HepG2 (cell line): ENCODE results near the gene BDP1. TPM values are rescaled to one million over a fixed set of nuclear protein-coding genes. Genes with fewer than 3 reads are reported as not detected.

Experiments
- ATAC-seq: fragments of 200-7000 bp; cut with Tn5 transposase; 3 replicates; pipeline ENCODE4 v1.9.1; 2020; ENCODE audit warnings: mild to moderate bottlenecking, moderate library complexity
- BruUV-seq: library from RNA; stranded (reverse); fragments of 400-500 nt; replicated peaks from 2 replicates; lab custom pipeline; 2021; lab: Mats Ljungman, UMichigan
- CTCF ChIA-PET: fragments of 300-600 bp; formaldehyde crosslinking; extraction: SDS; loops from one replicate; lab custom pipeline; 2021; ENCODE audit warnings: low total read pairs, inconsistent platforms, low intra/inter-chr PET ratio; lab: Yijun Ruan, JAX
- POLR2A ChIA-PET: fragments of 350-600 bp; sonication (Branson Sonifier 250); formaldehyde crosslinking; loops from one replicate; lab custom pipeline; 2020; ENCODE audit warnings: antibody characterized with exemption, inconsistent platforms; lab: Yijun Ruan, JAX
- DNase-seq: peaks from one replicate; pipeline ENCODE4 v3.0.0-alpha.2; 2015; ENCODE audit warnings: low spot score
- FAIRE-seq: peaks from 3 replicates; lab custom pipeline; 2011; peaks lifted over from hg19 to GRCh38; lab: Jason Lieb, UNC
- H2AFZ ChIP-seq: one replicate; pipeline ENCODE4 v1.6.1; 2011; ENCODE audit warnings: low read length, inconsistent platforms
- H3K27ac ChIP-seq: fragments of 300-600 bp; 3 replicates; pipeline ENCODE4 v1.8.0; 2011; ENCODE audit warnings: mixed run types, mild to moderate bottlenecking, mixed read lengths, low read length, inconsistent platforms; ENCODE audit not compliant: insufficient read depth; ENCODE audit errors: extremely low read length
- H3K27me3 ChIP-seq, 2 experiments: fragments of 200-600 bp in 1 of 2; 2 replicates in 1 of 2; 3 replicates in 1 of 2; pipeline versions ENCODE4 v1.6.0 to v1.8.0; 2011; ENCODE audit warnings: low read length in 2 of 2, mild to moderate bottlenecking in 2 of 2, moderate library complexity in 2 of 2, inconsistent platforms in 1 of 2; ENCODE audit not compliant: insufficient read depth in 2 of 2, control insufficient read depth in 1 of 2
- H3K36me3 ChIP-seq, 2 experiments: fragments of 200-600 bp in 1 of 2; replicated peaks in 1 of 2; 2 replicates in 1 of 2; 3 replicates in 1 of 2; pipeline versions ENCODE4 v1.5.1 to v1.8.0; 2011; ENCODE audit warnings: low read length in 2 of 2, inconsistent platforms in 1 of 2; ENCODE audit not compliant: insufficient read depth in 2 of 2, control insufficient read depth in 1 of 2
- H3K4me1 ChIP-seq: 2 replicates; pipeline ENCODE4 v1.5.1; 2012; ENCODE audit warnings: low read length, inconsistent platforms; ENCODE audit not compliant: insufficient read depth
- H3K4me2 ChIP-seq: 2 replicates; pipeline ENCODE4 v1.6.0; 2011; ENCODE audit warnings: low read depth, low read length, inconsistent platforms
- H3K4me3 ChIP-seq, 3 experiments: fragments of 200-600 bp in 1 of 3; sonication (generic), shearing (Covaris generic) in 1 of 3; replicated peaks in 1 of 3; 2 replicates each; pipeline ENCODE4 v1.5.1; 2011 to 2016; ENCODE audit warnings: low read length in 3 of 3, inconsistent platforms in 2 of 3, low read depth in 2 of 3, mild to moderate bottlenecking in 2 of 3, control low read depth in 1 of 3, mixed read lengths in 1 of 3; ENCODE audit not compliant: insufficient read depth in 1 of 3
- H3K79me2 ChIP-seq: one replicate; pipeline ENCODE4 v1.6.1; 2011; ENCODE audit warnings: low read length, inconsistent platforms; ENCODE audit not compliant: insufficient read depth
- H3K9ac ChIP-seq: 2 replicates; pipeline ENCODE4 v1.6.0; 2011; ENCODE audit warnings: mild to moderate bottlenecking, low read depth, low read length, inconsistent platforms; ENCODE audit not compliant: insufficient read depth
- H3K9me3 ChIP-seq: 2 replicates; pipeline ENCODE4 v1.5.1; 2012; ENCODE audit warnings: mild to moderate bottlenecking, low read length
- H4K20me1 ChIP-seq: 2 replicates; pipeline ENCODE4 v1.6.0; 2011; ENCODE audit warnings: inconsistent platforms, mild to moderate bottlenecking, low read length, moderate library complexity; ENCODE audit not compliant: insufficient read depth
- CREB1 ChIP-seq, 2 experiments: fragments of 450-650 bp in 1 of 2; IDR thresholded peaks; 2 replicates each; pipeline ENCODE4 v1.6.1; 2016 to 2017; ENCODE audit warnings: control low read depth in 1 of 2, mild to moderate bottlenecking in 1 of 2, missing compliant biosample characterization in 1 of 2, missing genetic modification characterization in 1 of 2
- SALL1 ChIP-seq: sonication (generic); formaldehyde crosslinking; IDR thresholded peaks from 2 replicates; pipeline ENCODE4 v1.8.0; 2022; ENCODE audit warnings: mild to moderate bottlenecking, missing genetic modification reagents
- SMYD3 ChIP-seq: sonication (generic); formaldehyde crosslinking; IDR thresholded peaks from 2 replicates; pipeline ENCODE4 v1.8.1; 2023; ENCODE audit warnings: mild to moderate bottlenecking, missing genetic modification reagents
- SP140L ChIP-seq: sonication (generic); formaldehyde crosslinking; IDR thresholded peaks from 2 replicates; pipeline ENCODE4 v1.4.0; 2020; ENCODE audit warnings: missing genetic modification reagents, borderline replicate concordance
- ZBTB21 ChIP-seq: sonication (generic); formaldehyde crosslinking; IDR thresholded peaks from 2 replicates; pipeline ENCODE4 v1.4.0; 2020; ENCODE audit warnings: missing genetic modification reagents
- ZFP41 ChIP-seq: sonication (generic); formaldehyde crosslinking; IDR thresholded peaks from 2 replicates; pipeline ENCODE4 v1.4.0; 2020; ENCODE audit warnings: mild to moderate bottlenecking, missing genetic modification reagents, borderline replicate concordance
- ZNF34 ChIP-seq: sonication (generic); formaldehyde crosslinking; IDR thresholded peaks from 2 replicates; pipeline ENCODE4 v1.4.0; 2020; ENCODE audit warnings: mild to moderate bottlenecking, missing genetic modification reagents, borderline replicate concordance
- ZNF776 ChIP-seq: sonication (generic); formaldehyde crosslinking; IDR thresholded peaks from 2 replicates; pipeline ENCODE4 v1.4.0; 2020; ENCODE audit warnings: mild to moderate bottlenecking, missing genetic modification reagents
- ZSCAN20 ChIP-seq: sonication (generic); formaldehyde crosslinking; IDR thresholded peaks from 2 replicates; pipeline ENCODE4 v1.4.0; 2020; ENCODE audit warnings: missing genetic modification reagents, mild to moderate bottlenecking, borderline replicate concordance
- WGBS: methylation state at CpG from one replicate; pipeline ENCODE4 v1.1.6; 2017; ENCODE audit warnings: low lambda C conversion rate; 5-methylcytosine and 5-hydroxymethylcytosine counted together
- in situ Hi-C: cut with HindIII; loops from 2 replicates; pipeline ENCODE4 v1.10.0; 2017; ENCODE audit warnings: low pct_unique_long_range_greater_than_20kb; ENCODE audit not compliant: extremely low pct_ligation_motif_present
- intact Hi-C: fragments of 100-400 bp; cut with micrococcal nuclease; formaldehyde crosslinking; loops from one replicate; pipeline ENCODE4 v1.10.0; 2022; ENCODE audit not compliant: unreplicated experiment
- polyA plus RNA-seq, 8 experiments: library from polyadenylated mRNA; depleted of rRNA in 3 of 8; stranded (reverse) in 7 of 8; unstranded in 1 of 8; fragments of >200 nt; fragmentation: Illumina TruSeq in 4 of 8; extraction: Trizol in 4 of 8; gene quantifications; 2 replicates each; pipeline versions ENCODE4 v1.2.1 to v1.2.3, GENCODE V29; 2011 to 2016; ENCODE audit warnings: low read depth in 4 of 8, missing spikeins in 1 of 8, mixed read lengths in 1 of 8; ENCODE audit not compliant: insufficient read depth in 1 of 8
- total RNA-seq, 5 experiments: library from RNA; depleted of rRNA; stranded (reverse); fragments of >200 nt; fragmentation: Illumina TruSeq; extraction: Trizol; gene quantifications; 2 replicates each; pipeline ENCODE4 v1.2.3, GENCODE V29; 2016; ENCODE audit warnings: low read depth in 1 of 5
- TF ChIP-seq, protein P1 (sequence below), 2 experiments: sonication (generic) in 1 of 2; formaldehyde crosslinking in 1 of 2; IDR thresholded peaks; 2 replicates each; pipeline versions ENCODE4 v1.4.0 to v1.6.1; 2018 to 2020; ENCODE audit warnings: missing genetic modification reagents in 2 of 2, borderline replicate concordance in 1 of 2, low read depth in 1 of 2, mild to moderate bottlenecking in 1 of 2, missing biosample characterization in 1 of 2
- TF ChIP-seq, protein P2 (sequence below): sonication (generic); formaldehyde crosslinking; IDR thresholded peaks from 2 replicates; pipeline ENCODE4 v1.8.1; 2023; ENCODE audit warnings: missing genetic modification reagents, inconsistent platforms, borderline replicate concordance
- TF ChIP-seq, protein P3 (sequence below): IDR thresholded peaks from 2 replicates; pipeline ENCODE4 v1.4.0; 2020; ENCODE audit warnings: mild to moderate bottlenecking, missing genetic modification reagents
- TF ChIP-seq, protein P4 (sequence below), 2 experiments: fragments of 450-650 bp in 1 of 2; sonication (generic) in 1 of 2; formaldehyde crosslinking; IDR thresholded peaks; 2 replicates each; pipeline versions ENCODE4 v1.5.0 to v1.8.0; 2020 to 2022; ENCODE audit warnings: mild to moderate bottlenecking in 1 of 2, missing genetic modification reagents in 1 of 2
- TF ChIP-seq, protein P5 (sequence below): IDR thresholded peaks from 2 replicates; pipeline ENCODE4 v1.6.1; 2012; ENCODE audit warnings: low read depth, low read length, improper control_type of control experiment

Gene BDP1
- total and polyA plus RNA-seq, 2 of the 13 experiments (the other 11 are each of a cell fraction or from before 2014, with no cell fraction given): 10.2 to 22.4 TPM

DNA sequence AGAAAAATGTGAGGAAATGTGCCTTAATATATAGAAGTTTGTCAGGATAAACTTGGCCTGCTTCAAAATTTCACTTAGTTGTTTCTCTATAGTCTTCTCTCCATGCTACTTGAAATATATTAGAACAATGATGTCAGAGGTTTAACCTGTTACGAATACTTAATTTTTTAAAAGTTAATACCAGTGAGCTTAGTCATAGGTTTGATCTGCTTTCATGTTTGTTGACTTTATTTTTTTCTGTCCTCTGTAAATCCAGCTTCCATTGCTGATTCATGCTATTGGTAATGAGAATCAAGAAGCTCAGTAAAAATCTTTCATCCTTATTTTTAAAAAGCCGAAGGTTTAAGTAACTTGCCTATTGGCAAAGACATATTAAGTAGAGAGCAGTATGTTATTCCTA is 27.9 kb downstream of the BDP1 start:
- no peak overlapping the region for H3K9ac ChIP-seq
- no peak overlapping the region for H3K4me2 ChIP-seq
- ChIA-PET CTCF (no interaction called here), POLR2A (interaction anchor here (1.0 kb wide), 1 partner anchor 103 kb away, joined by 3 read pairs; no protein-coding TSS in a partner anchor)
- BruUV-seq: no TSS peak
- no peaks in the 10 kb centered on the region for H3K27me3 ChIP-seq
- peak overlapping the region; percentile 51 for H3K27ac ChIP-seq
- FAIRE-seq: no peak
- H3K4me1 ChIP-seq: peaks cover 26% of the 10 kb centered on the region
- no peak overlapping the region for H3K4me3 ChIP-seq
- DNase-seq: peak; percentile 69
- intact Hi-C loops: no loop called here
- no peaks in the 10 kb centered on the region for H4K20me1 ChIP-seq
- peaks cover 9 to 48% of the 10 kb centered on the region in 2 experiments for H3K36me3 ChIP-seq
- H2AFZ ChIP-seq: no peak overlapping the region
- in situ Hi-C loops: no loop called here
- 64% methylated on average over 2 of the region's 2 CpGs for WGBS
- no peaks in the 10 kb centered on the region for H3K79me2 ChIP-seq
- ATAC-seq: peak; percentile 30; the same call in 1 of the 3 replicates
- H3K9me3 ChIP-seq: no peaks in the 10 kb centered on the region
- TF ChIP-seq ZNF34 (CRISPR knock-in tag) (no peak), CREB1 (IDR thresholded peaks at IDR 0.05) (0 out of 2 replicates have a peak, but pooled peaks have one; percentile 41), CREB1 (CRISPR knock-in tag; IDR thresholded peaks at IDR 0.05) (no peak), ZNF776 (CRISPR knock-in tag) (no peak), SMYD3 (CRISPR knock-in tag) (no peak), ZFP41 (CRISPR knock-in tag) (no peak), SALL1 (CRISPR knock-in tag) (no peak), ZBTB21 (CRISPR knock-in tag) (peak; percentile 47; the same call in 1 of the 2 replicates), SP140L (CRISPR knock-in tag) (no peak), ZSCAN20 (no peak)
- TF ChIP-seq, protein P1, sequence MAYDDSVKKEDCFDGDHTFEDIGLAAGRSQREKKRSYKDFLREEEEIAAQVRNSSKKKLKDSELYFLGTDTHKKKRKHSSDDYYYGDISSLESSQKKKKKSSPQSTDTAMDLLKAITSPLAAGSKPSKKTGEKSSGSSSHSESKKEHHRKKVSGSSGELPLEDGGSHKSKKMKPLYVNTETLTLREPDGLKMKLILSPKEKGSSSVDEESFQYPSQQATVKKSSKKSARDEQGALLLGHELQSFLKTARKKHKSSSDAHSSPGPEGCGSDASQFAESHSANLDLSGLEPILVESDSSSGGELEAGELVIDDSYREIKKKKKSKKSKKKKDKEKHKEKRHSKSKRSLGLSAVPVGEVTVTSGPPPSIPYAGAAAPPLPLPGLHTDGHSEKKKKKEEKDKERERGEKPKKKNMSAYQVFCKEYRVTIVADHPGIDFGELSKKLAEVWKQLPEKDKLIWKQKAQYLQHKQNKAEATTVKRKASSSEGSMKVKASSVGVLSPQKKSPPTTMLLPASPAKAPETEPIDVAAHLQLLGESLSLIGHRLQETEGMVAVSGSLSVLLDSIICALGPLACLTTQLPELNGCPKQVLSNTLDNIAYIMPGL (CRISPR knock-in tag; IDR thresholded peaks at IDR 0.05; ENCODE audit: borderline replicate concordance in 1 of 2, low read depth in 1 of 2): no peak
- TF ChIP-seq, protein P2, sequence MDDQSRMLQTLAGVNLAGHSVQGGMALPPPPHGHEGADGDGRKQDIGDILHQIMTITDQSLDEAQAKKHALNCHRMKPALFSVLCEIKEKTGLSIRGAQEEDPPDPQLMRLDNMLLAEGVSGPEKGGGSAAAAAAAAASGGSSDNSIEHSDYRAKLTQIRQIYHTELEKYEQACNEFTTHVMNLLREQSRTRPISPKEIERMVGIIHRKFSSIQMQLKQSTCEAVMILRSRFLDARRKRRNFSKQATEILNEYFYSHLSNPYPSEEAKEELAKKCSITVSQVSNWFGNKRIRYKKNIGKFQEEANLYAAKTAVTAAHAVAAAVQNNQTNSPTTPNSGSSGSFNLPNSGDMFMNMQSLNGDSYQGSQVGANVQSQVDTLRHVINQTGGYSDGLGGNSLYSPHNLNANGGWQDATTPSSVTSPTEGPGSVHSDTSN: no peak
- TF ChIP-seq, protein P3, sequence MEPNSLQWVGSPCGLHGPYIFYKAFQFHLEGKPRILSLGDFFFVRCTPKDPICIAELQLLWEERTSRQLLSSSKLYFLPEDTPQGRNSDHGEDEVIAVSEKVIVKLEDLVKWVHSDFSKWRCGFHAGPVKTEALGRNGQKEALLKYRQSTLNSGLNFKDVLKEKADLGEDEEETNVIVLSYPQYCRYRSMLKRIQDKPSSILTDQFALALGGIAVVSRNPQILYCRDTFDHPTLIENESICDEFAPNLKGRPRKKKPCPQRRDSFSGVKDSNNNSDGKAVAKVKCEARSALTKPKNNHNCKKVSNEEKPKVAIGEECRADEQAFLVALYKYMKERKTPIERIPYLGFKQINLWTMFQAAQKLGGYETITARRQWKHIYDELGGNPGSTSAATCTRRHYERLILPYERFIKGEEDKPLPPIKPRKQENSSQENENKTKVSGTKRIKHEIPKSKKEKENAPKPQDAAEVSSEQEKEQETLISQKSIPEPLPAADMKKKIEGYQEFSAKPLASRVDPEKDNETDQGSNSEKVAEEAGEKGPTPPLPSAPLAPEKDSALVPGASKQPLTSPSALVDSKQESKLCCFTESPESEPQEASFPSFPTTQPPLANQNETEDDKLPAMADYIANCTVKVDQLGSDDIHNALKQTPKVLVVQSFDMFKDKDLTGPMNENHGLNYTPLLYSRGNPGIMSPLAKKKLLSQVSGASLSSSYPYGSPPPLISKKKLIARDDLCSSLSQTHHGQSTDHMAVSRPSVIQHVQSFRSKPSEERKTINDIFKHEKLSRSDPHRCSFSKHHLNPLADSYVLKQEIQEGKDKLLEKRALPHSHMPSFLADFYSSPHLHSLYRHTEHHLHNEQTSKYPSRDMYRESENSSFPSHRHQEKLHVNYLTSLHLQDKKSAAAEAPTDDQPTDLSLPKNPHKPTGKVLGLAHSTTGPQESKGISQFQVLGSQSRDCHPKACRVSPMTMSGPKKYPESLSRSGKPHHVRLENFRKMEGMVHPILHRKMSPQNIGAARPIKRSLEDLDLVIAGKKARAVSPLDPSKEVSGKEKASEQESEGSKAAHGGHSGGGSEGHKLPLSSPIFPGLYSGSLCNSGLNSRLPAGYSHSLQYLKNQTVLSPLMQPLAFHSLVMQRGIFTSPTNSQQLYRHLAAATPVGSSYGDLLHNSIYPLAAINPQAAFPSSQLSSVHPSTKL (CRISPR knock-in tag): peak; percentile 56
- TF ChIP-seq, protein P4, sequence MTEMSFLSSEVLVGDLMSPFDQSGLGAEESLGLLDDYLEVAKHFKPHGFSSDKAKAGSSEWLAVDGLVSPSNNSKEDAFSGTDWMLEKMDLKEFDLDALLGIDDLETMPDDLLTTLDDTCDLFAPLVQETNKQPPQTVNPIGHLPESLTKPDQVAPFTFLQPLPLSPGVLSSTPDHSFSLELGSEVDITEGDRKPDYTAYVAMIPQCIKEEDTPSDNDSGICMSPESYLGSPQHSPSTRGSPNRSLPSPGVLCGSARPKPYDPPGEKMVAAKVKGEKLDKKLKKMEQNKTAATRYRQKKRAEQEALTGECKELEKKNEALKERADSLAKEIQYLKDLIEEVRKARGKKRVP (CRISPR knock-in tag; IDR thresholded peaks at IDR 0.05): no peak; a peak in 1 of 4 replicates
- TF ChIP-seq, protein P5, sequence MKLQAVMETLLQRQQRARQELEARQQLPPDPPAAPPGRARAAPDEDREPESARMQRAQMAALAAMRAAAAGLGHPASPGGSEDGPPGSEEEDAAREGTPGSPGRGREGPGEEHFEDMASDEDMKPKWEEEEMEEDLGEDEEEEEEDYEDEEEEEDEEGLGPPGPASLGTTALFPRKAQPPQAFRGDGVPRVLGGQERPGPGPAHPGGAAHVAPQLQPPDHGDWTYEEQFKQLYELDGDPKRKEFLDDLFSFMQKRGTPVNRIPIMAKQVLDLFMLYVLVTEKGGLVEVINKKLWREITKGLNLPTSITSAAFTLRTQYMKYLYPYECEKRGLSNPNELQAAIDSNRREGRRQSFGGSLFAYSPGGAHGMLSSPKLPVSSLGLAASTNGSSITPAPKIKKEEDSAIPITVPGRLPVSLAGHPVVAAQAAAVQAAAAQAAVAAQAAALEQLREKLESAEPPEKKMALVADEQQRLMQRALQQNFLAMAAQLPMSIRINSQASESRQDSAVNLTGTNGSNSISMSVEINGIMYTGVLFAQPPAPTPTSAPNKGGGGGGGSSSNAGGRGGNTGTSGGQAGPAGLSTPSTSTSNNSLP: peak; percentile 70
